Panc1 (cell line): ENCODE measurements around the gene CYP27A1. TPM values are rescaled to one million over a fixed set of nuclear protein-coding genes. Genes with fewer than 3 reads are reported as not detected.

Experiments used
- ATAC-seq: fragments of 200-7000 bp; cut with Tn5 transposase; 2 replicates; pipeline ENCODE4 v1.9.1; 2020; ENCODE audit warnings: mild to moderate bottlenecking, moderate library complexity
- BruUV-seq: library from RNA; stranded (reverse); fragments of 400-500 nt; replicated peaks from 2 replicates; lab custom pipeline; 2021; lab: Mats Ljungman, UMichigan
- CTCF ChIA-PET: fragments of 300-600 bp; sonication (Branson Sonifier 250); formaldehyde crosslinking; loops from one replicate; lab custom pipeline; 2022; ENCODE audit warnings: antibody characterized with exemption; lab: Charles Lee
- POLR2A ChIA-PET: fragments of 300-600 bp; sonication (Branson Sonifier 250); formaldehyde crosslinking; loops from one replicate; lab custom pipeline; 2022; ENCODE audit warnings: antibody characterized with exemption; lab: Charles Lee
- DNase-seq: peaks from one replicate; pipeline ENCODE4 v3.0.0-alpha.2; 2010; ENCODE audit warnings: low read depth, low spot score
- H3K27ac ChIP-seq: 2 replicates; pipeline ENCODE4 v1.5.1; 2011; ENCODE audit warnings: mild to moderate bottlenecking, low read length, inconsistent platforms
- H3K27me3 ChIP-seq: fragments of 200-500 bp; sonication (Bioruptor generic); 2 replicates; pipeline ENCODE4 v1.6.0; 2014; ENCODE audit warnings: low read length, inconsistent platforms; ENCODE audit not compliant: control insufficient read depth, insufficient read depth
- H3K36me3 ChIP-seq: fragments of 200-500 bp; sonication (Bioruptor generic); 2 replicates; pipeline ENCODE4 v1.5.1; 2014; ENCODE audit warnings: inconsistent platforms, mild to moderate bottlenecking, low read length, moderate library complexity; ENCODE audit not compliant: control insufficient read depth, insufficient read depth
- H3K4me1 ChIP-seq: 2 replicates; pipeline ENCODE4 v1.5.1; 2011; ENCODE audit warnings: inconsistent platforms, mild to moderate bottlenecking, low read length, moderate library complexity; ENCODE audit not compliant: control insufficient read depth, insufficient read depth
- H3K4me3 ChIP-seq, 2 experiments: 2 replicates each; pipeline ENCODE4 v1.5.1; 2011 to 2012; ENCODE audit warnings: low read depth in 2 of 2, low read length in 2 of 2, mild to moderate bottlenecking in 2 of 2, inconsistent platforms in 1 of 2, moderate library complexity in 1 of 2
- H3K9me3 ChIP-seq: fragments of 200-500 bp; sonication (Bioruptor generic); 2 replicates; pipeline ENCODE4 v1.5.1; 2014; ENCODE audit warnings: low read depth, mild to moderate bottlenecking, inconsistent platforms, low read length, moderate library complexity; ENCODE audit not compliant: control insufficient read depth, insufficient read depth
- CTCF ChIP-seq: fragments of 450-650 bp; IDR thresholded peaks from 2 replicates; pipeline ENCODE4 v1.5.1; 2017; ENCODE audit warnings: mild to moderate bottlenecking
- POLR2AphosphoS5 ChIP-seq: IDR thresholded peaks from 2 replicates; pipeline ENCODE4 v1.6.1; 2012; ENCODE audit warnings: mild to moderate bottlenecking, low read depth, low read length, moderate library complexity
- REST ChIP-seq, 2 experiments: IDR thresholded peaks; 2 replicates each; pipeline ENCODE4 v1.6.1; 2011 to 2012; ENCODE audit warnings: low read depth in 2 of 2, control low read depth in 1 of 2, low read length in 1 of 2, mild to moderate bottlenecking in 1 of 2, moderate library complexity in 1 of 2; ENCODE audit not compliant: insufficient read depth in 1 of 2
- SIN3A ChIP-seq: IDR thresholded peaks from 2 replicates; pipeline ENCODE4 v1.6.1; 2012; ENCODE audit warnings: low read depth, mild to moderate bottlenecking, low read length, moderate library complexity, borderline replicate concordance; ENCODE audit not compliant: insufficient read depth
- TCF7L2 ChIP-seq: IDR thresholded peaks from 2 replicates; pipeline ENCODE4 v1.6.1; 2011; ENCODE audit warnings: mild to moderate bottlenecking, low read depth, low read length, inconsistent platforms
- in situ Hi-C: cut with HindIII; loops from 2 replicates; pipeline ENCODE4 v1.10.0; 2016; ENCODE audit warnings: low sequenced_read_pairs, low pct_unique_long_range_greater_than_20kb
- intact Hi-C: fragments of 100-400 bp; cut with micrococcal nuclease; formaldehyde crosslinking; loops from one replicate; pipeline ENCODE4 v1.10.0; 2022; ENCODE audit not compliant: unreplicated experiment
- total RNA-seq: library from RNA; stranded (reverse); gene quantifications from one replicate; pipeline ENCODE4 v1.2.1, GENCODE V29; 2021; ENCODE audit not compliant: unreplicated experiment

The CYP27A1 gene
- total RNA-seq, 1 experiment from 2014 or later: 7.7 TPM

- Histone ChIP-seq H3K27ac (no peak overlapping the region), H3K4me1 (peaks cover 21% of the 10 kb centered on the region), H3K9me3 (no peaks in the 10 kb centered on the region), H3K27me3 (peaks cover 10% of the 10 kb centered on the region), H3K4me3 (no peak overlapping the region), H3K36me3 (no peaks in the 10 kb centered on the region)
- ChIA-PET POLR2A (no interaction called here), CTCF (interaction anchor here (0.6 to 1.2 kb wide), 3 partner anchors 11 to 294 kb away, joined by 3 to 6 read pairs (median 3); no protein-coding TSS in a partner anchor)
- DNase-seq (no peak), ATAC-seq (peak; percentile 23; the same call in 1 of the 2 replicates)
- TF ChIP-seq SIN3A (no peak), CTCF (no peak), REST (IDR thresholded peaks at IDR 0.05; ENCODE audit: insufficient read depth in 1 of 2, low read depth in 2 of 2, low read length in 1 of 2) (no peak), POLR2AphosphoS5 (no peak), TCF7L2 (no peak)
- no TSS peak for BruUV-seq
- intact Hi-C loops: loop anchor here (10.0 kb wide), 1 partner anchor 297 kb away; no protein-coding TSS in a partner anchor
- in situ Hi-C loops: no loop called here
Observed at GRCh38 chr2:218858138-218858445, 76.1 kb downstream of the CYP27A1 start.

GRCh38 chr2:218858671-218859555 lies 77.0 kb downstream of the CYP27A1 start:
- no TSS peak for BruUV-seq
- Histone ChIP-seq H3K36me3 (no peaks in the 10 kb centered on the region), H3K9me3 (no peaks in the 10 kb centered on the region), H3K4me3 (peak overlapping the region; percentile 27 to 44; a peak in 3 of 4 replicates), H3K4me1 (peaks cover 19% of the 10 kb centered on the region), H3K27ac (no peak overlapping the region), H3K27me3 (peaks cover 10% of the 10 kb centered on the region)
- intact Hi-C loops: loop anchor here (10.0 kb wide), 1 partner anchor 296 kb away; no protein-coding TSS in a partner anchor
- TF ChIP-seq TCF7L2: peak; percentile 45; the same call in 1 of the 2 replicates
- TF ChIP-seq POLR2AphosphoS5: no peak
- DNase-seq: no peak
- ChIA-PET CTCF (interaction anchor here (0.6 to 1.2 kb wide), 2 partner anchors 12 to 295 kb away, joined by 3 read pairs; no protein-coding TSS in a partner anchor), POLR2A (no interaction called here)
- in situ Hi-C loops: no loop called here
- ATAC-seq: no peak
